SK-N-SH treated with all-trans-retinoic acid at 6 μM for 48 hours (cell line): ENCODE results near the gene SDE2.

Experiments
- ATAC-seq: fragments of 200-7000 bp; cut with Tn5 transposase; 3 replicates; pipeline ENCODE4 v1.9.1; 2020; ENCODE audit warnings: mild to moderate bottlenecking, moderate library complexity
- ARNTL ChIP-seq: fragments of 450-650 bp; formaldehyde crosslinking; IDR thresholded peaks from 2 replicates; pipeline ENCODE4 v1.5.0; 2020; ENCODE audit warnings: low read depth, mild to moderate bottlenecking, moderate library complexity, borderline replicate concordance
- BACH2 ChIP-seq: fragments of 250-450 bp; sonication (Bioruptor Pico); IDR thresholded peaks from 2 replicates; pipeline ENCODE4 v1.9.0; 2021; ENCODE audit warnings: mild to moderate bottlenecking, borderline replicate concordance
- CREB5 ChIP-seq: fragments of 250-450 bp; sonication (Bioruptor Pico); IDR thresholded peaks from 2 replicates; pipeline ENCODE4 v1.5.1; 2020; ENCODE audit warnings: low read depth, mild to moderate bottlenecking, moderate library complexity
- CSRNP3 ChIP-seq: fragments of 250-450 bp; sonication (Bioruptor Pico); IDR thresholded peaks from 2 replicates; pipeline ENCODE4 v1.5.1; 2021; ENCODE audit warnings: mild to moderate bottlenecking, moderate library complexity
- ESRRG ChIP-seq: fragments of 250-450 bp; sonication (Bioruptor Pico); IDR thresholded peaks from 2 replicates; pipeline ENCODE4 v1.6.1; 2021; ENCODE audit warnings: mild to moderate bottlenecking
- GLIS3 ChIP-seq: fragments of 250-450 bp; sonication (Bioruptor Pico); IDR thresholded peaks from 2 replicates; pipeline ENCODE4 v1.5.0; 2020; ENCODE audit warnings: mild to moderate bottlenecking, moderate library complexity
- ISL1 ChIP-seq: fragments of 250-450 bp; sonication (Bioruptor Pico); IDR thresholded peaks from 2 replicates; pipeline ENCODE4 v2.1.2; 2022; ENCODE audit warnings: mild to moderate bottlenecking, moderate library complexity
- OSR1 ChIP-seq: fragments of 250-450 bp; sonication (Bioruptor Pico); IDR thresholded peaks from 2 replicates; pipeline ENCODE4 v1.8.0; 2022; ENCODE audit warnings: moderate library complexity, mild to moderate bottlenecking, inconsistent platforms
- PATZ1 ChIP-seq: fragments of 250-450 bp; sonication (Bioruptor Pico); IDR thresholded peaks from 2 replicates; pipeline ENCODE4 v1.8.0; 2020; ENCODE audit warnings: mild to moderate bottlenecking, moderate library complexity, borderline replicate concordance
- POU6F1 ChIP-seq: fragments of 250-450 bp; sonication (Bioruptor Pico); IDR thresholded peaks from 2 replicates; pipeline ENCODE4 v1.8.0; 2021; ENCODE audit warnings: low read depth, mild to moderate bottlenecking, moderate library complexity, borderline replicate concordance
- PPARA ChIP-seq: fragments of 250-450 bp; sonication (Bioruptor Pico); IDR thresholded peaks from 2 replicates; pipeline ENCODE4 v1.5.0; 2020; ENCODE audit warnings: mild to moderate bottlenecking, borderline replicate concordance
- RARB ChIP-seq: fragments of 250-450 bp; sonication (Bioruptor Pico); IDR thresholded peaks from 2 replicates; pipeline ENCODE4 v1.8.0; 2021; ENCODE audit warnings: mild to moderate bottlenecking, moderate library complexity
- SNAI2 ChIP-seq: fragments of 250-450 bp; sonication (Bioruptor Pico); IDR thresholded peaks from 2 replicates; pipeline ENCODE4 v1.5.0; 2020; ENCODE audit warnings: mild to moderate bottlenecking, moderate library complexity
- TCF4 ChIP-seq: fragments of 250-450 bp; sonication (Bioruptor Pico); IDR thresholded peaks from 2 replicates; pipeline ENCODE4 v1.8.0; 2021; ENCODE audit warnings: mild to moderate bottlenecking, moderate library complexity, borderline replicate concordance
- TOX ChIP-seq: fragments of 250-450 bp; sonication (Bioruptor Pico); IDR thresholded peaks from 2 replicates; pipeline ENCODE4 v1.8.0; 2021; ENCODE audit warnings: mild to moderate bottlenecking, moderate library complexity, borderline replicate concordance
- TSHZ2 ChIP-seq: fragments of 250-450 bp; sonication (Bioruptor Pico); IDR thresholded peaks from 2 replicates; pipeline ENCODE4 v1.5.0; 2020; ENCODE audit warnings: mild to moderate bottlenecking, moderate library complexity
- ZC3H10 ChIP-seq: fragments of 250-450 bp; sonication (Bioruptor Pico); IDR thresholded peaks from 2 replicates; pipeline ENCODE4 v1.5.1; 2021; ENCODE audit warnings: mild to moderate bottlenecking, moderate library complexity
- ZFP3 ChIP-seq: fragments of 250-450 bp; sonication (Bioruptor Pico); IDR thresholded peaks from 2 replicates; pipeline ENCODE4 v1.5.0; 2020; ENCODE audit warnings: mild to moderate bottlenecking, moderate library complexity
- ZNF565 ChIP-seq: fragments of 450-650 bp; formaldehyde crosslinking; conservative IDR thresholded peaks from 2 replicates; pipeline ENCODE4 v1.5.0; 2020; ENCODE audit warnings: low read depth, mild to moderate bottlenecking, moderate library complexity
- ZNF70 ChIP-seq: fragments of 450-650 bp; formaldehyde crosslinking; IDR thresholded peaks from 2 replicates; pipeline ENCODE4 v1.5.0; 2020; ENCODE audit warnings: mild to moderate bottlenecking, moderate library complexity
- ZNF8 ChIP-seq: fragments of 450-650 bp; formaldehyde crosslinking; IDR thresholded peaks from 2 replicates; pipeline ENCODE4 v1.5.0; 2020; ENCODE audit warnings: mild to moderate bottlenecking, moderate library complexity

Gene SDE2

GRCh38 chr1:226019572-226019971 lies 20.4 kb upstream of the SDE2 start:
- no peak for ATAC-seq
- TF ChIP-seq TCF4 (CRISPR knock-in tag), result no peak
- no peak for TF ChIP-seq BACH2
- no peak for TF ChIP-seq GLIS3 (CRISPR knock-in tag)
- no peak for TF ChIP-seq ARNTL (CRISPR knock-in tag)
- TF ChIP-seq ISL1, result no peak
- no peak for TF ChIP-seq PATZ1 (CRISPR knock-in tag)
- no peak for TF ChIP-seq ZNF70 (CRISPR knock-in tag)
- TF ChIP-seq CREB5 (CRISPR knock-in tag), result no peak
- TF ChIP-seq SNAI2 (CRISPR knock-in tag), result no peak
- TF ChIP-seq ZNF8 (CRISPR knock-in tag), result no peak
- no peak for TF ChIP-seq OSR1
- TF ChIP-seq ESRRG (CRISPR knock-in tag), result no peak
- TF ChIP-seq ZFP3 (CRISPR knock-in tag), result no peak
- no peak for TF ChIP-seq TSHZ2 (CRISPR knock-in tag)
- TF ChIP-seq CSRNP3, result no peak
- TF ChIP-seq ZC3H10 (CRISPR knock-in tag), result no peak
- no peak for TF ChIP-seq POU6F1 (CRISPR knock-in tag)
- TF ChIP-seq, all 23 proteins: peak for 0

GRCh38 chr1:226017070-226017469 lies 17.9 kb upstream of the SDE2 start:
- no peak for ATAC-seq
- TF ChIP-seq ZNF8 (CRISPR knock-in tag) (no peak), ZNF565 (CRISPR knock-in tag) (no peak), TOX (CRISPR knock-in tag) (no peak), ZNF70 (CRISPR knock-in tag) (no peak), GLIS3 (CRISPR knock-in tag) (no peak), ZC3H10 (CRISPR knock-in tag) (no peak), POU6F1 (CRISPR knock-in tag) (no peak), PPARA (CRISPR knock-in tag) (no peak), ESRRG (CRISPR knock-in tag) (no peak), SNAI2 (CRISPR knock-in tag) (no peak), CSRNP3 (no peak), ZFP3 (CRISPR knock-in tag) (no peak), TCF4 (CRISPR knock-in tag) (no peak), ARNTL (CRISPR knock-in tag) (no peak), TSHZ2 (CRISPR knock-in tag) (no peak), CREB5 (CRISPR knock-in tag) (no peak), RARB (CRISPR knock-in tag) (no peak), ISL1 (no peak)
- TF ChIP-seq, all 23 proteins: peak for 0
